Measurements from ENCODE around the gene SLC10A3. TPM values are rescaled to one million over a fixed set of nuclear protein-coding genes. Genes with fewer than 3 reads are reported as not detected.

Gene SLC10A3
- total and polyA plus RNA-seq, 11 donors = 8.3 to 50.6 (median 15.5) TPM

- DNase-seq (no peak), ATAC-seq (no peak)
- no peak for TF ChIP-seq CTCF (IDR thresholded peaks at IDR 0.05)
- no peak for TF ChIP-seq POLR2A (IDR thresholded peaks at IDR 0.05)
- no peaks in the 10 kb centered on the region for H3K4me1 ChIP-seq
- intact Hi-C loops (cut with DNase I) = no loop called here
- H3K27me3 ChIP-seq = no peaks in the 10 kb centered on the region
- no peak overlapping the region for H3K4me3 ChIP-seq
- no peak overlapping the region for H3K27ac ChIP-seq
- H3K36me3 ChIP-seq = peaks cover 0 to 37% (median 0%) of the 10 kb centered on the region in 9 donors
- 86 to 89% (median 88%) methylated on average over 22 to 23 of the region's 23 CpGs for WGBS, 4 donors
- H3K9me3 ChIP-seq = no peaks in the 10 kb centered on the region
These were observed 18.4 kb downstream of the SLC10A3 start for GRCh38 chrX:154471839-154472684.

GRCh38 chrX:154470914-154471568 lies 19.4 kb downstream of the SLC10A3 start:
- peaks cover 0 to 47% (median 4%) of the 10 kb centered on the region in 9 donors for H3K36me3 ChIP-seq
- intact Hi-C loops (cut with DNase I) = no loop called here
- TF ChIP-seq CTCF (IDR thresholded peaks at IDR 0.05) (no peak), POLR2A (IDR thresholded peaks at IDR 0.05) (no peak)
- H3K27ac ChIP-seq = no peak overlapping the region
- DNase-seq = no peak
- no peaks in the 10 kb centered on the region for H3K27me3 ChIP-seq
- H3K9me3 ChIP-seq = no peaks in the 10 kb centered on the region
- no peak for ATAC-seq
- WGBS, 4 donors = 87 to 91% (median 90%) methylated on average over 4 to 23 of the region's 23 CpGs
- no peak overlapping the region for H3K4me3 ChIP-seq
- no peaks in the 10 kb centered on the region for H3K4me1 ChIP-seq

GRCh38 chrX:154470434-154470833 lies 20.0 kb downstream of the SLC10A3 start:
- ATAC-seq (no peak), DNase-seq (no peak)
- Histone ChIP-seq H3K4me1 (no peaks in the 10 kb centered on the region), H3K27me3 (no peaks in the 10 kb centered on the region), H3K27ac (no peak overlapping the region), H3K9me3 (no peaks in the 10 kb centered on the region), H3K4me3 (no peak overlapping the region), H3K36me3 (peaks cover 0 to 53% (median 4%) of the 10 kb centered on the region in 9 donors)
- WGBS, 4 donors = 86 to 96% (median 90%) methylated on average over 3 to 14 of the region's 14 CpGs
- no peak for TF ChIP-seq CTCF (IDR thresholded peaks at IDR 0.05)
- TF ChIP-seq POLR2A (IDR thresholded peaks at IDR 0.05) = no peak
- intact Hi-C loops (cut with DNase I) = no loop called here

GRCh38 chrX:154469880-154470279 lies 20.5 kb downstream of the SLC10A3 start:
- WGBS, 4 donors = 67 to 95% (median 92%) methylated on average over 1 to 18 of the region's 18 CpGs
- TF ChIP-seq POLR2A (IDR thresholded peaks at IDR 0.05) (no peak), CTCF (IDR thresholded peaks at IDR 0.05) (no peak)
- Histone ChIP-seq H3K27me3 (no peaks in the 10 kb centered on the region), H3K4me3 (no peak overlapping the region), H3K36me3 (peaks cover 0 to 55% (median 4%) of the 10 kb centered on the region in 9 donors), H3K9me3 (no peaks in the 10 kb centered on the region), H3K4me1 (no peaks in the 10 kb centered on the region), H3K27ac (no peak overlapping the region)
- no peak for ATAC-seq
- intact Hi-C loops (cut with DNase I) = no loop called here
- DNase-seq = peak in 1 of 5 donors; percentile 37

All from heart left ventricle (tissue), 16 donors.